ENCODE data around the gene XPO1. TPM values are rescaled to one million over a fixed set of nuclear protein-coding genes. Genes with fewer than 3 reads are reported as not detected.

XPO1 gene
- total and polyA plus RNA-seq, 3 donors from 2014 or later, result 108 to 239 (median 236) TPM

- no peak overlapping the region for H3K27ac ChIP-seq
- no peaks in the 10 kb centered on the region for H3K4me1 ChIP-seq
- H3K36me3 ChIP-seq (ENCODE audit: low read depth, missing control alignments), result no peaks in the 10 kb centered on the region
- H3K4me3 ChIP-seq, result no peak overlapping the region
- WGBS, 2 donors, result 96 to 97% methylated on average over 5 of the region's 5 CpGs
- intact Hi-C loops (cut with DNase I; ENCODE audit: low total_unique reads), result no loop called here
- TF ChIP-seq, protein P1, sequence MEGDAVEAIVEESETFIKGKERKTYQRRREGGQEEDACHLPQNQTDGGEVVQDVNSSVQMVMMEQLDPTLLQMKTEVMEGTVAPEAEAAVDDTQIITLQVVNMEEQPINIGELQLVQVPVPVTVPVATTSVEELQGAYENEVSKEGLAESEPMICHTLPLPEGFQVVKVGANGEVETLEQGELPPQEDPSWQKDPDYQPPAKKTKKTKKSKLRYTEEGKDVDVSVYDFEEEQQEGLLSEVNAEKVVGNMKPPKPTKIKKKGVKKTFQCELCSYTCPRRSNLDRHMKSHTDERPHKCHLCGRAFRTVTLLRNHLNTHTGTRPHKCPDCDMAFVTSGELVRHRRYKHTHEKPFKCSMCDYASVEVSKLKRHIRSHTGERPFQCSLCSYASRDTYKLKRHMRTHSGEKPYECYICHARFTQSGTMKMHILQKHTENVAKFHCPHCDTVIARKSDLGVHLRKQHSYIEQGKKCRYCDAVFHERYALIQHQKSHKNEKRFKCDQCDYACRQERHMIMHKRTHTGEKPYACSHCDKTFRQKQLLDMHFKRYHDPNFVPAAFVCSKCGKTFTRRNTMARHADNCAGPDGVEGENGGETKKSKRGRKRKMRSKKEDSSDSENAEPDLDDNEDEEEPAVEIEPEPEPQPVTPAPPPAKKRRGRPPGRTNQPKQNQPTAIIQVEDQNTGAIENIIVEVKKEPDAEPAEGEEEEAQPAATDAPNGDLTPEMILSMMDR (IDR thresholded peaks at IDR 0.05), result no peak
- no peak for TF ChIP-seq POLR2A (IDR thresholded peaks at IDR 0.05)
- H3K9me3 ChIP-seq, result no peaks in the 10 kb centered on the region
- no peaks in the 10 kb centered on the region for H3K27me3 ChIP-seq
- no peak for DNase-seq
Observed at GRCh38 chr2:61431345-61431744, 106.8 kb downstream of the XPO1 start.

Other genes with a start within 250 kb of the XPO1 start
- 100 to 1,000 TPM; 230 to 235 TPM for gene USP34, start 67.3 kb downstream of the XPO1 start, total RNA-seq
- 92.3 TPM for gene USP34, start 67.3 kb downstream of the XPO1 start, polyA plus RNA-seq (ENCODE audit: insufficient read depth, low read depth, low replicate concordance)